HCT116 (cell line): ENCODE data around the gene CNKSR3.

ENCODE experiments used
- CEBPB ChIP-seq: IDR thresholded peaks from 2 replicates; pipeline ENCODE4 v1.6.1; 2012; ENCODE audit warnings: low read depth
- EZH2phosphoT487 ChIP-seq: fragments of 200-600 bp; IDR thresholded peaks from 2 replicates; pipeline ENCODE4 v1.6.1; 2018; ENCODE audit warnings: antibody characterized with exemption, borderline replicate concordance
- FOSL1 ChIP-seq: IDR thresholded peaks from 2 replicates; pipeline ENCODE4 v1.6.1; 2012; ENCODE audit warnings: low read depth
- JUND ChIP-seq: IDR thresholded peaks from 2 replicates; pipeline ENCODE4 v1.6.1; 2012
- MAX ChIP-seq: IDR thresholded peaks from 2 replicates; pipeline ENCODE4 v1.6.1; 2012
- POLR2AphosphoS5 ChIP-seq: IDR thresholded peaks from 2 replicates; pipeline ENCODE4 v1.6.1; 2011; ENCODE audit warnings: mild to moderate bottlenecking, low read depth, low read length, moderate library complexity
- SIN3A ChIP-seq: IDR thresholded peaks from 2 replicates; pipeline ENCODE4 v1.6.1; 2012; ENCODE audit warnings: low read depth
- ZBTB33 ChIP-seq: IDR thresholded peaks from 2 replicates; pipeline ENCODE4 v1.6.1; 2011; ENCODE audit warnings: mild to moderate bottlenecking, low read length, moderate library complexity; ENCODE audit not compliant: insufficient replicate concordance; ENCODE audit errors: extremely low read depth
- ZFX ChIP-seq: fragments of 450-650 bp; IDR thresholded peaks from 2 replicates; pipeline ENCODE4 v1.6.1; 2017
- TF ChIP-seq, protein P1 (sequence below), 3 experiments: fragments of 200-600 bp in 1 of 3; sonication (generic) in 1 of 3; IDR thresholded peaks in 2 of 3; conservative IDR thresholded peaks in 1 of 3; 2 replicates each; pipeline ENCODE4 v1.5.1; 2012 to 2017; ENCODE audit warnings: low read depth in 2 of 3, low read length in 2 of 3, antibody characterized with exemption in 1 of 3, borderline replicate concordance in 1 of 3, control low read depth in 1 of 3, mild to moderate bottlenecking in 1 of 3, mixed read lengths in 1 of 3, mixed run types in 1 of 3, moderate library complexity in 1 of 3; ENCODE audit not compliant: insufficient read depth in 1 of 3

DNA sequence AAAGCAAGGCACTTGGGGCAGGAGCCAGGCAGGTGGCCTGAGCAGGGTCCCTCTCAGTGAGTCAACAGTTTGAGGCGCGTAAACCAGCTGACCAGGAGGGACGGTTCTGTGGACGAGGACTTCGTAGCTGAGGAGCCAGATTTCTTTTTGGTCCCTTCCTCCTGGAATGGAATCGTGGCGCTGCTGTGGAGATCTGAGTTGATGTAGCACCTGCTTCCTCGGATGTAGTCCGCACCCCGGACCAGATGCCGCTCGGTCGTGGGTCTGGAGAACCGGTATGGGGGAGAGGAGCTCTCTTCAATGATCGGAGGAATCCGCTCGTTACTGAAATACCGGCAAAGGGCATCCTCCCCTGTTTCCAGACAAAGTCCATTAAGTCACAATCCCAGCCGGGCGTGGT, 104.2 kb downstream of the CNKSR3 start:
- TF ChIP-seq MAX (no peak), EZH2phosphoT487 (no peak), SIN3A (no peak), ZFX (no peak), POLR2AphosphoS5 (no peak), FOSL1 (no peak), JUND (no peak), ZBTB33 (no peak), CEBPB (no peak)
- TF ChIP-seq, protein P1, sequence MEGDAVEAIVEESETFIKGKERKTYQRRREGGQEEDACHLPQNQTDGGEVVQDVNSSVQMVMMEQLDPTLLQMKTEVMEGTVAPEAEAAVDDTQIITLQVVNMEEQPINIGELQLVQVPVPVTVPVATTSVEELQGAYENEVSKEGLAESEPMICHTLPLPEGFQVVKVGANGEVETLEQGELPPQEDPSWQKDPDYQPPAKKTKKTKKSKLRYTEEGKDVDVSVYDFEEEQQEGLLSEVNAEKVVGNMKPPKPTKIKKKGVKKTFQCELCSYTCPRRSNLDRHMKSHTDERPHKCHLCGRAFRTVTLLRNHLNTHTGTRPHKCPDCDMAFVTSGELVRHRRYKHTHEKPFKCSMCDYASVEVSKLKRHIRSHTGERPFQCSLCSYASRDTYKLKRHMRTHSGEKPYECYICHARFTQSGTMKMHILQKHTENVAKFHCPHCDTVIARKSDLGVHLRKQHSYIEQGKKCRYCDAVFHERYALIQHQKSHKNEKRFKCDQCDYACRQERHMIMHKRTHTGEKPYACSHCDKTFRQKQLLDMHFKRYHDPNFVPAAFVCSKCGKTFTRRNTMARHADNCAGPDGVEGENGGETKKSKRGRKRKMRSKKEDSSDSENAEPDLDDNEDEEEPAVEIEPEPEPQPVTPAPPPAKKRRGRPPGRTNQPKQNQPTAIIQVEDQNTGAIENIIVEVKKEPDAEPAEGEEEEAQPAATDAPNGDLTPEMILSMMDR (IDR thresholded peaks at IDR 0.05 in 2 of 3, conservative IDR thresholded peaks at IDR 0.05 in 1 of 3; ENCODE audit: borderline replicate concordance in 1 of 3, insufficient read depth in 1 of 3, low read depth in 2 of 3, low read length in 2 of 3): no peak
